GM12878 (cell line): ENCODE measurements around the gene C20orf144. TPM values are rescaled to one million over a fixed set of nuclear protein-coding genes. Genes with fewer than 3 reads are reported as not detected.

Experiments
- ATAC-seq: fragments of 200-7000 bp; cut with Tn5 transposase; 3 replicates; pipeline ENCODE4 v1.9.1; 2020; ENCODE audit warnings: mild to moderate bottlenecking, moderate library complexity
- BruUV-seq: library from RNA; stranded (reverse); fragments of 400-500 nt; replicated peaks from 2 replicates; lab custom pipeline; 2021; lab: Mats Ljungman, UMichigan
- CTCF ChIA-PET: fragments of 300-600 bp; sonication (Branson Sonifier 250); formaldehyde crosslinking; extraction: SDS; loops from one replicate; lab custom pipeline; 2021; ENCODE audit warnings: inconsistent platforms; lab: Yijun Ruan, JAX
- POLR2A ChIA-PET: fragments of 350-600 bp; formaldehyde crosslinking; extraction: SDS; loops from one replicate; lab custom pipeline; 2021; ENCODE audit warnings: inconsistent platforms; lab: Charles Lee
- RAD21 ChIA-PET: fragments of 300-600 bp; sonication (Branson Sonifier 250); formaldehyde crosslinking; loops from one replicate; lab custom pipeline; 2023; ENCODE audit warnings: antibody characterized with exemption; ENCODE audit not compliant: unreplicated experiment; lab: Charles Lee
- SMC1A ChIA-PET: fragments of 300-600 bp; sonication (Branson Sonifier 250); formaldehyde crosslinking; loops from one replicate; lab custom pipeline; 2023; ENCODE audit not compliant: unreplicated experiment, uncharacterized antibody; lab: Charles Lee
- DNase-seq: peaks from one replicate; pipeline ENCODE4 v3.0.0-alpha.2; 2011; ENCODE audit warnings: low read depth, low spot score
- FAIRE-seq: peaks from 3 replicates; lab custom pipeline; 2011; peaks lifted over from hg19 to GRCh38; lab: Jason Lieb, UNC
- H2AFZ ChIP-seq: 2 replicates; pipeline ENCODE4 v1.6.0; 2011; ENCODE audit warnings: low read depth, low read length, control low read depth; ENCODE audit not compliant: control insufficient read depth
- H3K27ac ChIP-seq: 2 replicates; pipeline ENCODE4 v1.5.1; 2011; ENCODE audit warnings: control low read depth; ENCODE audit not compliant: control insufficient read depth, insufficient read depth
- H3K27me3 ChIP-seq, 2 experiments: replicated peaks in 1 of 2; 2 replicates each; pipeline versions ENCODE4 v1.6.0 to v1.6.1; 2011; ENCODE audit warnings: low read length in 1 of 2; ENCODE audit not compliant: control insufficient read depth in 2 of 2, insufficient read depth in 2 of 2
- H3K36me3 ChIP-seq, 2 experiments: 2 replicates each; pipeline ENCODE4 v1.5.1; 2011; ENCODE audit warnings: low read length in 1 of 2; ENCODE audit not compliant: control insufficient read depth in 2 of 2, insufficient read depth in 2 of 2
- H3K4me1 ChIP-seq: 2 replicates; pipeline ENCODE4 v1.6.1; 2011; ENCODE audit warnings: mild to moderate bottlenecking, low read length, moderate library complexity, mixed read lengths; ENCODE audit not compliant: control insufficient read depth, insufficient read depth
- H3K4me2 ChIP-seq: 2 replicates; pipeline ENCODE4 v1.6.0; 2011; ENCODE audit warnings: control low read depth; ENCODE audit not compliant: control insufficient read depth, insufficient read depth
- H3K4me3 ChIP-seq: fragments of 200-600 bp; sonication (generic); 2 replicates; pipeline ENCODE4 v1.5.1; 2016
- H3K79me2 ChIP-seq: 2 replicates; pipeline ENCODE4 v1.6.0; 2011; ENCODE audit warnings: low read length; ENCODE audit not compliant: control insufficient read depth, insufficient read depth
- H3K9ac ChIP-seq: 2 replicates; pipeline ENCODE4 v1.8.0; 2011; ENCODE audit warnings: low read length, control low read depth, mixed read lengths; ENCODE audit not compliant: control insufficient read depth, insufficient read depth
- H3K9me3 ChIP-seq: replicated peaks from 3 replicates; pipeline ENCODE4 v1.5.1; 2011; ENCODE audit warnings: mild to moderate bottlenecking, low read length; ENCODE audit not compliant: control insufficient read depth, insufficient read depth
- H4K20me1 ChIP-seq: 2 replicates; pipeline ENCODE4 v1.6.0; 2011; ENCODE audit not compliant: control insufficient read depth, insufficient read depth
- ESRRA ChIP-seq: IDR thresholded peaks from 2 replicates; pipeline ENCODE4 v1.6.1; 2012; ENCODE audit warnings: mild to moderate bottlenecking, low read length, improper control_type of control experiment
- IKZF2 ChIP-seq, 2 experiments: fragments of 450-650 bp; IDR thresholded peaks; 2 replicates each; pipeline ENCODE4 v1.6.1; 2017; ENCODE audit warnings: mild to moderate bottlenecking in 2 of 2, moderate library complexity in 2 of 2
- LARP7 ChIP-seq: fragments of 450-650 bp; IDR thresholded peaks from 2 replicates; pipeline ENCODE4 v1.6.1; 2017; ENCODE audit warnings: mild to moderate bottlenecking
- POLR2AphosphoS5 ChIP-seq: IDR thresholded peaks from 2 replicates; pipeline ENCODE4 v1.6.1; 2011; ENCODE audit warnings: mild to moderate bottlenecking, low read length, inconsistent platforms
- TCF3 ChIP-seq: IDR thresholded peaks from 2 replicates; pipeline ENCODE4 v1.6.1; 2012; ENCODE audit warnings: low read depth, mild to moderate bottlenecking, low read length, borderline replicate concordance; ENCODE audit not compliant: insufficient read depth
- ZNF384 ChIP-seq: IDR thresholded peaks from 2 replicates; pipeline ENCODE4 v1.6.1; 2012; ENCODE audit warnings: low read depth, mild to moderate bottlenecking, low read length, improper control_type of control experiment, borderline replicate concordance
- WGBS: methylation state at CpG from one replicate; pipeline ENCODE4 v1.1.6; 2016; ENCODE audit warnings: low lambda C conversion rate; ENCODE audit not compliant: insufficient replicate concordance, insufficient coverage; ENCODE audit errors: missing lambda C conversion rate; 5-methylcytosine and 5-hydroxymethylcytosine counted together
- in situ Hi-C: fragments of 300-500 bp; cut with MboI; formaldehyde crosslinking; loops from 9 replicates; pipeline ENCODE4 v1.14.3; 2018; ENCODE audit warnings: mixed read lengths
- intact Hi-C: fragments of 100-400 bp; cut with micrococcal nuclease; formaldehyde crosslinking; loops from one replicate; pipeline ENCODE4 v1.14.2; 2022; ENCODE audit not compliant: unreplicated experiment
- polyA plus RNA-seq, 11 experiments: library from polyadenylated mRNA; depleted of rRNA in 4 of 11; unstranded in 6 of 11; stranded (reverse) in 5 of 11; fragments of >200 nt; fragmentation: Nextera tagmentation in 4 of 11; fragmentation: Illumina TruSeq in 1 of 11; extraction: Ambion mirVana in 4 of 11; extraction: Trizol in 1 of 11; gene quantifications; 1 replicate in 1 of 11; 2 replicates in 10 of 11; pipeline versions ENCODE4 v1.2.1 to v1.2.3, GENCODE V29; 2011 to 2016; ENCODE audit warnings: inconsistent platforms in 2 of 11, missing spikeins in 2 of 11, low read depth in 1 of 11
- total RNA-seq, 4 experiments: library from RNA; depleted of rRNA in 3 of 4; stranded (reverse); fragments of >200 nt in 3 of 4; fragmentation: Illumina TruSeq in 1 of 4; extraction: Trizol in 1 of 4; gene quantifications; 2 replicates each; pipeline versions ENCODE4 v1.2.1 to v1.2.3, GENCODE V29; 2013 to 2021
- TF ChIP-seq, protein P1 (sequence below): fragments of 450-650 bp; IDR thresholded peaks from 2 replicates; pipeline ENCODE4 v1.6.1; 2016; ENCODE audit warnings: mild to moderate bottlenecking

Gene C20orf144
- total and polyA plus RNA-seq, 10 of the 15 experiments (the other 5 are each of a cell fraction or from before 2014, with no cell fraction given), result 0.04 to 0.62 (median 0.23) TPM; not detected in 2

DNA sequence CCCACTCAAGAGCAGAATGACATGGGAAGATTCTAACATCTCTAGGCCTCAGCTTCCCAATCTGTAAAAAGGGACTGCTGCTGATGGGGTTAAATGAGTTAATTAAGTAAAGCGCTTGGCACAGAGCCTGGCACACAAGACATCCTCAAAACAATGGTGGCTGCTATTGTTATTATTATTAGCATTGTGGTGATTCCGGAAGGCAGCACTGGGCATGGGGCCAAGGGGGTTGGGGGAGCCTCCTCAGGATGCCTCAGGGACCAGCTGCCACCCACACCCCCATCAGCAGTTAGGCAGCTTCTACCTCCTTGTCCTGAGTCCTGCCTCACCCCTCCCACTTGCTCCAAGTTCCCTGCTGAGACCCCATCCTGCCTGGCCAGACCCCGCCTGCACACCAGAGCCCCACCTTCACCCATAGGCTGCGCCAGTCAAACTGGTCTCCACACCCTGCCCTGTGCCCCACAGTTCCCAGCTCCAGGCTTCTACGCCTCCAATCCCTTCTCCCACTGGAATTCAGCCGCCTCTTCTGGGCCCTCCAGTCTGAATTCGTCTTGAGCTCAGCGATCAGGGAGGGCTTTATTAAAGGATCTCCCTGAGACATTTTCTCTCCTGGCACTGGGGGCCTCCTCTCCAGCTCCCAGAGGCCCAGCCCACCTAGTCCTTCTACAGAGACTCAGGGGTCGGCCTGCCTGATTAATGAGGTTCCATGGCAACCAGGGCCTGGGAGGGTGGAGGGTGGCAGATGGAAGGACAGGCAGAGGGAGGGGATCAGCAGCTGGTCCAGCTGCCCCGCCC is 22.6 kb downstream of the C20orf144 start:
- Histone ChIP-seq H3K4me2 (peak overlapping the region; percentile 90), H3K27ac (peak overlapping the region; percentile 88), H3K4me3 (peak overlapping the region; percentile 79), H4K20me1 (no peaks in the 10 kb centered on the region), H3K79me2 (peaks cover 48% of the 10 kb centered on the region), H2AFZ (peak overlapping the region; percentile 61), H3K4me1 (peaks cover 44% of the 10 kb centered on the region), H3K9ac (peak overlapping the region; percentile 88), H3K9me3 (no peaks in the 10 kb centered on the region), H3K27me3 (no peaks in the 10 kb centered on the region), H3K36me3 (peaks cover 0 to 3% of the 10 kb centered on the region in 2 experiments; a peak in 1 of 4 replicates)
- ChIA-PET RAD21 (interaction anchor here (0.6 to 1.4 kb wide), 4 partner anchors 16 to 98 kb away, joined by 3 to 7 read pairs (median 3); partner anchors contain the start of gene ACTL10), POLR2A (interaction anchor here (0.9 to 1.7 kb wide), 8 partner anchors 12 to 195 kb away, joined by 3 to 7 read pairs (median 4); partner anchors contain the start of genes ACTL10, CBFA2T2 and ZNF341), SMC1A (interaction anchor here (0.5 to 1.2 kb wide), 4 partner anchors 18 to 91 kb away, joined by 3 to 5 read pairs (median 3); partner anchors contain the start of genes ACTL10 and PXMP4), CTCF (interaction anchor here (0.7 to 5.6 kb wide), 4 partner anchors 18 to 240 kb away, joined by 3 to 38 read pairs (median 4); partner anchors contain the start of gene ACTL10)
- DNase-seq (no peak), FAIRE-seq (no peak), ATAC-seq (no peak)
- 17% methylated on average over 10 of the region's 10 CpGs for WGBS
- in situ Hi-C loops, result no loop called here
- TF ChIP-seq TCF3, result no peak
- TF ChIP-seq LARP7, result no peak
- TF ChIP-seq, protein P1, sequence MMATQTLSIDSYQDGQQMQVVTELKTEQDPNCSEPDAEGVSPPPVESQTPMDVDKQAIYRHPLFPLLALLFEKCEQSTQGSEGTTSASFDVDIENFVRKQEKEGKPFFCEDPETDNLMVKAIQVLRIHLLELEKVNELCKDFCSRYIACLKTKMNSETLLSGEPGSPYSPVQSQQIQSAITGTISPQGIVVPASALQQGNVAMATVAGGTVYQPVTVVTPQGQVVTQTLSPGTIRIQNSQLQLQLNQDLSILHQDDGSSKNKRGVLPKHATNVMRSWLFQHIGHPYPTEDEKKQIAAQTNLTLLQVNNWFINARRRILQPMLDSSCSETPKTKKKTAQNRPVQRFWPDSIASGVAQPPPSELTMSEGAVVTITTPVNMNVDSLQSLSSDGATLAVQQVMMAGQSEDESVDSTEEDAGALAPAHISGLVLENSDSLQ, result 0 out of 2 replicates have a peak, but pooled peaks have one; percentile 21
- TF ChIP-seq ZNF384, result no peak
- TF ChIP-seq ESRRA, result no peak
- no peak for TF ChIP-seq POLR2AphosphoS5
- TF ChIP-seq IKZF2 (IDR thresholded peaks at IDR 0.05), result 0 out of 4 replicates have a peak, but pooled peaks of 1 of the 2 experiments have one; percentile 12
- BruUV-seq, result TSS peak; percentile 71
- intact Hi-C loops, result loop anchor here (5.0 to 10.0 kb wide), 2 partner anchors 93 to 310 kb away; partner anchors contain the start of gene RALY
